ENCODE data around the gene ITIH2.
"Not testable (repeated sequence)": the region's sequence is repeated elsewhere in the genome, so short reads cannot be mapped to it uniquely, and the experiment has no call there.

The ITIH2 gene

GRCh38 chr10:7703140-7703539 is at the start of gene ITIH2:
Gene ITIH2 (plus strand): TSS chr10:7703316. CDS start chr10:7703435, 119 bp downstream.
- DNase-seq, result no peak

DNA sequence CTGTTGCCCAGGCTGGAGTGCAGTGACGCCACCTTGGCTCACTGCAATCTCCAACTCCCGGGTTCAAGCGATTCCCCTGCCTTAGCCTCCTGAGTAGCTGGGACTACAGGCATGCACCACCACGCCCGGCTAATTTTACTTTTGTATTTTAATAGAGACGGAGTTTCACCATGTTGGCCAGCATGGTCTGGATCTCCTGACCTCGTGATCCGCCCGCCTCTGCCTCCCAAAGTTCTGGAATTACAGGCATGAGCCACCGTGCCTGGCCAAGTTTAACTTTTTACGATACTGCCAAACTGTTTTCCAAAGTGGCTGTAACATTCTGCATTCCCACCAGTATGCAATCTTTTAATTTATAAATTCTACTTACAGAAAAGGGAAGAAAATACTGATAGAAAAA is 46.0 kb upstream of the ITIH2 start:
- DNase-seq, result not testable (repeated sequence)

DNA sequence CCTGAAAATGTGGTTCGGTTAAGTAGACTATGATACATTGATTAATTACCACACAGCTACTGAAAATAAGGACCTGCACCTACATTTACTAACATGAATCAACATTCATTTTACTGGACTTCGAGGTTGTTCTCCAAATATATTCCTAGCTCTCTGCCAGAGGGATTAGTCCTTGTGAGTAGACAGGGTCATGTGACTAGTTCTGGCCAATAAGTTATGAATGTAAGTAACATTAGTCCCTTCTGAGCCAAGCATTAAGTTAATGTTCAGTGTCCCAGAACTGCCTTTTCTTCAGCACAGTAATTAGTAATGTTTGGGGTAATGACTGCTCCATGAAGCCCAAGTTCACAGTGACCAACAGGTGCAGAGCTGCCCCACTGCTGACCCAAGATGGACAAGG is 45.6 kb upstream of the ITIH2 start:
- no peak for DNase-seq

GRCh38 chr10:7659560-7659959 is 43.6 kb upstream of the ITIH2 start:
- DNase-seq, result no peak

GRCh38 chr10:7662522-7662921 is 40.6 kb upstream of the ITIH2 start:
- no peak for DNase-seq

DNA sequence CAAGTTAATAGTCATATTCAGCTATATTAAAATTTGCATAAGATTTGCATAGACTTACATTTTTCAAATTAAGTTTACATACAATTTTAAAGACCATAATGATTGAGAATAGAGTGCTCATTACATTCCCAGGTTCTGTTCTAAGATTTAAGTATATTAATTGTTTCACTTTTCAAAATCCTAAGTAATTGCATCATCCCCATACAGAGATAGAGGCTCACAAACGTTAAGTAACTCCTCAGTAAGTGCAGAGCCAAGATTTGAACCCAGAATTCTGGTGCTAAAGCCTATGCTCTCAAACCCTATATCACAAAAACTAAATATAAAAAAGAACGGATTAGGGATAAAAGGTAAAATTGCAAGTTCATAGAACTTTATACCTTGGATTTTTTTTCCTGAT is 38.4 kb upstream of the ITIH2 start:
- no peak for DNase-seq

DNA sequence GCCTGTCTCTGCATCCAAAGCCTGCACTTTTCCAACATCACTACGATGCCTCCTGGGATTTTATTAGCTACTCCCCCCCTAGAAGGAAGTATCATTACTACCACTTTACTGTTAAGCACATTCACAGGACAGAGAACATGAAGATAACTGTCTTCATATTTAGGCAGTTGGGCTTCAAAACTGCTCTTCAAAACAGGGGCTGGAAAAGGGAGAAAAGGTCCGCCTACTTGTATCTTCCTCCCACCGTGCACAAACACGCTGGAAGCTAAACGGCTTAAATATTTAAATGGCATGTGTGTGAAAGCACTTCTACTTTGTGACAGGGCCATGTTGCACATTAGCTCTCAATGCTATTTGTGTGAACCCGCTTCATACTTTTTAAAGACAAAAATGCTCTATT is 37.3 kb upstream of the ITIH2 start:
- no peak for DNase-seq

DNA sequence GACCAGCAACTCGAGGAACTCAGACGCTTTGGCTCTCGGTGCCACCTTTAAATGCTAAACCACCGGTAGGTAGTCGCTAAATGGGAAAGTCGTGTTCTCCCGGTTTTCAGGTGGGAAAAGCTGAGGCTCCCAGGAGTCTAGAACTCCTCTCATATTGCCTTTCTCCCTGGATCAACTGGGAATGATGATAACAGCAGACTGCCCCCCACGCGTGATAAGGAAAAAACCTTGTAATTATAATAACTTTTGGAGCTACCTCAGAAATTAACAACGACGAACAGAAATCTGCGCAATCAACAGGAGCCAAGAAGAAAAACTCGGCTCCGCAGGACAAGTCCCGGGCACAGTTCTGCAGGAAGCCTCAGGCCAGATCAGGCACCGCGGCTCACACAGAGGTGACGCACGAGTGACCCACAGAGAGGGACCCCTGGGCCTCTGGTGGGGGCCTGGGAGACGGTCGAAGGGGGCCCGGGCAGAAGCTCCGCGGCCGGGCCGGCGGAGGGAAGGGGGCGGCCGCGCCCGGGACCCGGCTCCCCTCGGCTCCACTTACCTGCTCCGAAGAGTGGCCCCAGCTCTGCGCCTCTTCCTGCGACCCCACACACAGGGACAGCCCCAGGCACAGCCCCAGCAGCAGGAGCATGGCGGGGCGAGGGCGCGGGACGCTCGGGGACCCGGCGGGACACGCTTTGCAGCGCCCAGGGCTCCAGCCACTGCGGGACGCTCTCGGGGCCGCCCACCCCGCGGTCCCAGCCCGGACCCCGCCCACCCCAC is 36.7 kb upstream of the ITIH2 start, which contains the start of gene ITIH5:
TSS of gene ITIH5 (minus strand) at position 714 of the 771 bp plus-strand sequence. CDS start at position 640, 74 bp downstream.
- no peak for DNase-seq

DNA sequence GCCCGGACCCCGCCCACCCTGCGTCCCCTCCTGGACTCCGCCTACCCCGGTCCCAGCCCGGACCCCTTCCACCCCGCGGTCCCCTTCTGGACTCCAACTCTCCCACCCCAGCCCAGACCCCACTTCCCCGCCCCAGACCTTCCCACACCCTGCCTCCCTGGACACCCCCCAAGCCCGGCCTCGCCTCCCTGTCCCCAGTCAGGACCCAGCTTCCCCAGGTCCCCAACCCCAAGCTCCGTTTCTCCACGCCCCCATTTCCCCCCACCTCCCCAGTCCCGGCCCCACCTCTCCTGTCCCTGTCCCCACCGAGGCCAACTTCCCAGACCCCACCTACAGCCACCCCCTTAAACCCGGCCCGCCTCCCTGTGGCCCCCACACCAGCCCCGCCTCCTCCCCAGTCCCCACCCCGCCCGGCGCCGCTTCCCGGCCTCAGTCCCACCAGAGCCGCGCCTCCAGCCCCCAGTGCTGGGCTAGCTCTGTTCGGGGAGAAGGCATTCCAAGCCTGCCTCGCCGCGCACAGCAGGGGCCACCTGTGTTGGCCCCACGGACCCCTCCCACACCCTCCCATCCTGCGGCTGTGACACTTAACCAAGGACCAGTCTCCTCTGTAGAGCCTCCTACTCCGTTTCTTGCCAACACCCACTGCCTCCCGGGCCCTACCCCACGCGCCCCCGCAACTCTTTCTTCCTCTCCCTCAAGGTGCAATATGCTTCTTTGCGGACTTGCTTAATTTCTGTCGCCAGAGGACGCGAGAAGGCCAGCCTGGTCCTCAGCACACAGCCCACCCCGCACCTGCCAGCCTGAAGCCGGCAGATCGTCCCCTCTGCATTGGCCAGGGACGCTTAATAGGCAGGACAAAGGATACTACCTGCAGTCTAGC is 35.6 kb upstream of the ITIH2 start:
- no peak for DNase-seq

GRCh38 chr10:7670157-7670556 is 33.0 kb upstream of the ITIH2 start:
- DNase-seq, result no peak

GRCh38 chr10:7672341-7673134 is 30.6 kb upstream of the ITIH2 start:
- no peak for DNase-seq

DNA sequence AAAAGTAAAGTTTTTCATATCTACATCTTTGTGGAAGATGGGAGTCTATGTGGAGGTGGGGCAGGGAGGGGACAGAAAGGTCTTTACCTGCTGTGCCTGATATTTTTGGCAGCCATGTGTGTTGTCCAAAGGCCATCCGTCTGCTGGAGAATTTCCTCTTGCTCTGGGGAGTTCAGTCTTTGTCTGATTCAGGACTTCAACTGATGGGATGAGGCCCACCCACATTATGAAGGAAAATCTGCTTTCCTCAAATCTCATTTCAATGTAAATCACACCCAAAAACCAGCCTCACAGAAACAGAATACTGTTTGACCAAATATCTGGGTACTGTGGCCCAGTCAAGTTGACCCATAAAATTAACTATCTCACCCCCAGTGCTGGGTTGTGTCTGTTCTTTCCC is 23.9 kb upstream of the ITIH2 start:
- DNase-seq, result no peak

GRCh38 chr10:7680078-7680477 is 23.0 kb upstream of the ITIH2 start:
- DNase-seq, result not testable (repeated sequence)

DNA sequence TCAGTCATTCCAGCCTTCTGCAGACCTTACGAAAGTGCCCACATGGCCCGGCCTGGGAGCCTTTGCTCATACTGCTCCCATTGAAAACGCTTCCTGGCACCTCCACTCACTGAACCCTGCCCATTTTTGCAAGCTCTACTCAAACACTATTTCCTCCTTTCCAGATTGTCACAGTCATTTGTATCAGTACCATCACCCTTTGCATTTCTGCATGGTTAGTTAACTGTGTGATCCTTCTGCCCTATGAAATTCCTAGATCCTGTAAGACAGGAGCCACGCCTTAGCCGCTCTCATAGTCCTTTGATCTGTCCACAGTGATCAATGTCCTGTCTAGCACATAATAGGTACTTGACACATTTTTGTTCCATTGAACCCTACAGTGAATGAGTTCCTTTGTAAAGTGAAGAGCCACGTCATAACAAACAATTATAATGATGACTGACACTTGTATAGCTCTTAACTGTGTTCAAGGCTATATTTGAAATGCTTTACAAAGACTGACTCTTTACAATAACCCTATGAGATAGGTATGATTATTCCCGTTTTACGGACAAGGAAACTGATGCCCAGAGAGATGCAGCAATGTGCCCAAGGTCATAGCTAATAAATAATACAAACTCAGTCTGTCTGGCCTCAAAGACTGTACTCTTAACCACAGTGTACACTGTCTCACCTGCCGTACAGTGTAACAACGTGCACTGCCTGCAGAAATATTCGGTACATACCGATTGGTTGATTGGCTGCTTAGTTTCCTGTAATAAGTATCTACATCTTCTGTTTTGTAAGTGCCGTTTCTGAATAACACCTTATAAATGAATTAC is 16.6 kb upstream of the ITIH2 start:
- DNase-seq, result no peak

- DNase-seq, result peak; percentile 35
Observed at GRCh38 chr10:7687228-7687907, 15.7 kb upstream of the ITIH2 start.

DNA sequence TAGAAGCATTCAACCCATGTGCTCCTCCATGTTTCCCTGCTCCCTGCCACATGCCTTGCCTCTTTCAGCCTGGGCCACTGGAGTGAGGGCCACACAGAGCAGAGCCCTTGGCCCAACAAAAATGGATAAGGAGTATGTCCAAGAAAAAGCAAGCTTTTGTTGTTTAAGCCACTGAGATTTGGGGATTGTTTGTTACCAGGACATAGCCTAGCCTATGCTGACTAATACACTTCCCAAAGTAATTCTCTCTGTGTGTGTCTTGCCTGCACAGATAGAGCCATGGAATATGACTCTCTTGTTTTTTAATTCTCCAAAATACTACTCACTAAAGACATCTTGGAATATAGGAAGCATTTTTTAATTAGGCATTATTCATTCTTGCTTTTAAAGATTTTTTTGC is 13.5 kb upstream of the ITIH2 start:
- no peak for DNase-seq

- not testable (repeated sequence) for DNase-seq
Observed at GRCh38 chr10:7690885-7691597, 12.1 kb upstream of the ITIH2 start.

- not testable (repeated sequence) for DNase-seq
Observed at GRCh38 chr10:7692368-7692767, 10.7 kb upstream of the ITIH2 start.

DNA sequence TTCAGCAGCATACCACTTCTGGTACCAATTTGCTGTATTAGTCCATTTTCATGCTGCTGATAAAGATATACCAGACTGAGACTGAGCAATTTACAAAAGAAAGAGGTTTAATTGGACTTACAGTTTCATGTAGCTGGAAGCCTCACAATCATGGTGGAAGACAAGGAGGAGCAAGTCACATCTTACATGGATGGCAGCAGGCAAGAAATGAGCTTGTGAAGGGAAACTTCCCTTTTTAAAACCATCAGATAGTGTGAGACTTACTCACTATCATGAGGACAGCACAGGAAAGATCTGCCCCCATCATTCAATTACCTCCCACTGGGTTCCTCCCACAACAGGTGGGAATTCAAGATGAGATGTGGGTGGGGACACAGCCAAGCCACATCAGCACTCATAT is 9.9 kb upstream of the ITIH2 start:
- not testable (repeated sequence) for DNase-seq

DNA sequence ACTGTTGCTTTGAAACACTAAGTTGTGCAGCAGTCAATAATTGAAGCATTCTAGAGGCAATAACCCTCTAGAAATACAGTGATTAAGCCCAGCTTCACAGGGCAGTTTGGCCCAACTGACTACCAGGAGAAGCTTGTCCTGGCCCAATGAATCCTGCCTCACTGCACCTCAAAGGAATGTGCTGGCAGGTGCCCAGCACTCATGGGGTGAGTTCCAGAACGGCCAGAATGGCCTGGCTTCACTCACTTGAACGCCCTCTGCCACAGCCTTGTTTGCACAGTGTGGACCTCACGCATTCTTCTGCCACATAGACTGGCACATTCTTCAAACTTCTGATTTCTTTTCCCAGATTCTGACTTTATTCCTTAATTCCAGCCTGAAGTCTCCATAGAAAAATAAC is 6.6 kb upstream of the ITIH2 start:
- DNase-seq, result no peak

DNA sequence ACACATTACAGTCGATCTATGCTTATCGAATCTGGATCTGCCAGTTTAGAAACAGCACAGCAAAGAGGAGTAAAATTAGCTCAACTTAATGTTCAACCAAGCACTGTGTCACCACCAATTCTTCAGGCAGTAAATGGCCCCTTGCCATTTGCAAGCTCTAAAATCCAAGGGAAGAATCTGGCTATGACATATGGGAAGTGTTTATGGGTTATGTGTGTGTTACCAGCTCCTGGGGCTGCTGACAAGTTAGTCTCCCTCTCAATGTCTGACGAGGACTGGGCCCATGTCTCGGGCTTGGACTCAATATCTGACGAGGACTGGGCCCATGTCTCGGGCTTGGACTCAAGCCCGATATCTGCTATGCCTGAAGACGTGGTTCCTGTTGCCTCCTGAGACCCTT is 5.7 kb upstream of the ITIH2 start:
- no peak for DNase-seq

Measured in GOT3 (cell line).